ENCODE measurements around the gene MSN. TPM values are rescaled to one million over a fixed set of nuclear protein-coding genes. Genes with fewer than 3 reads are reported as not detected.

MSN gene
- total RNA-seq, 2 donors from 2014 or later, result 141 to 188 TPM

DNA sequence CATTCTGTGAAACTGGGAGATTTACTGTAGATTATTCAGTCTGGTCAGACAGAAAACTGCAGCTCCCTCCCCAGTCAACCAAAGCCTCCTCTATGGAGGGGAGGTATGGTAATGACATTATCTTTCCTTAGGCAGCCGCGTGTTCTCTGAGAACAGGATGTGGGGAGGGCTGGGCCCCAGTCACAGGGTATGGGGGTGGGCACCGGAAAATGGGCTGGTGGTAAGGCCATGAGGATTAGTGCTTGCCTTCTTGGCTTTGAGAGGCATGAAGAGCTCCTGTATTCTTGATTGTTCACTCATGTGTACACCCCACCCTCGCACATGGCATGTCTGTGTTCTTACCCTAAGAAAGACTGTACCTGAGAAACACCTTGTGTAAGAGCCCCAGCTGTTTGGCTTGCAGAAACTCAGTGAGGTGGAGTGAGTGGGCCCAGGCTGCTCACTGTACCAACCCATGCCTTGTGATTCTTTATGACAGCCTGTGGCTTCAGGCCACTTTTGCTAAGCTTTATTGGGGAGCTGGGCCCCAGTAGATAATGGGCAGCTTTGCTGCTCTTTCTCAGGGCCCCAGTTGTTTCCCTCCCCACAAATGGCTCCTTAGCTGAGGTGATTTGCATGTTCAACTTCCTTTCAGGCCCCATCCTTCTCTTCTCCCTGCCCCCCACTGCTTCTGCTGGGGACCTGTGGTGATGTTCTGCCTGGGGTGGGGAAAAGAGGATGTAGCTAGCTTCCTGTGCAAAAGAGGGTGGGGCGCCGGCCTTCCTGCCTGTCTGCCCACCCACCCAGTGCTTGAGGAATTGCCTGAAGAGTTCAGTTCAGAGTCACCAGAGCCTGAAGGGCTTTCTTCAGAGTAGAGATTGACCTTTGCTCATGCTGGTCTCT lies 30.7 kb downstream of the MSN start:
- Mint-ChIP-seq H3K9me3 (peaks cover 56% of the 10 kb centered on the region), H3K27me3 (ENCODE audit: insufficient read depth) (no peaks in the 10 kb centered on the region), H3K27ac (peak overlapping the region; percentile 39), H3K4me3 (no peak overlapping the region), H3K36me3 (ENCODE audit: low read depth) (peaks cover 8% of the 10 kb centered on the region), H3K4me1 (peaks cover 26% of the 10 kb centered on the region)
- DNase-seq, result no peak
- Histone ChIP-seq H3K27me3 (ENCODE audit: control insufficient read depth, insufficient read depth, low read length, poor library complexity, severe bottlenecking) (no peaks in the 10 kb centered on the region), H3K4me3 (ENCODE audit: low read length) (no peak overlapping the region), H3K9me3 (ENCODE audit: control insufficient read depth, low read length) (no peaks in the 10 kb centered on the region), H3K36me3 (ENCODE audit: control insufficient read depth, insufficient read depth, low read length) (peaks cover 5% of the 10 kb centered on the region), H3K27ac (ENCODE audit: low read depth, low read length) (no peak overlapping the region), H3K4me1 (ENCODE audit: control insufficient read depth, insufficient read depth, low read length) (peaks cover 2% of the 10 kb centered on the region), H3K9ac (ENCODE audit: extremely low read depth, low read length, poor library complexity, severe bottlenecking) (no peak overlapping the region)
- TF ChIP-seq, protein P1, sequence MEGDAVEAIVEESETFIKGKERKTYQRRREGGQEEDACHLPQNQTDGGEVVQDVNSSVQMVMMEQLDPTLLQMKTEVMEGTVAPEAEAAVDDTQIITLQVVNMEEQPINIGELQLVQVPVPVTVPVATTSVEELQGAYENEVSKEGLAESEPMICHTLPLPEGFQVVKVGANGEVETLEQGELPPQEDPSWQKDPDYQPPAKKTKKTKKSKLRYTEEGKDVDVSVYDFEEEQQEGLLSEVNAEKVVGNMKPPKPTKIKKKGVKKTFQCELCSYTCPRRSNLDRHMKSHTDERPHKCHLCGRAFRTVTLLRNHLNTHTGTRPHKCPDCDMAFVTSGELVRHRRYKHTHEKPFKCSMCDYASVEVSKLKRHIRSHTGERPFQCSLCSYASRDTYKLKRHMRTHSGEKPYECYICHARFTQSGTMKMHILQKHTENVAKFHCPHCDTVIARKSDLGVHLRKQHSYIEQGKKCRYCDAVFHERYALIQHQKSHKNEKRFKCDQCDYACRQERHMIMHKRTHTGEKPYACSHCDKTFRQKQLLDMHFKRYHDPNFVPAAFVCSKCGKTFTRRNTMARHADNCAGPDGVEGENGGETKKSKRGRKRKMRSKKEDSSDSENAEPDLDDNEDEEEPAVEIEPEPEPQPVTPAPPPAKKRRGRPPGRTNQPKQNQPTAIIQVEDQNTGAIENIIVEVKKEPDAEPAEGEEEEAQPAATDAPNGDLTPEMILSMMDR (conservative IDR thresholded peaks at IDR 0.05), result no peak
- WGBS, 2 experiments (ENCODE audit: insufficient coverage in 1 of 2, insufficient read length in 1 of 2), result 71% methylated on average over 6 of the region's 6 CpGs; no CpG with 5 or more reads in 1 of the 2 experiments

GRCh38 chrX:65702956-65703355 lies 35.5 kb downstream of the MSN start:
- 85% methylated on average over 1 of the region's 2 CpGs; no CpG with 5 or more reads in 1 of the 2 experiments for WGBS, 2 experiments (ENCODE audit: insufficient coverage in 1 of 2, insufficient read length in 1 of 2)
- no peaks in the 10 kb centered on the region for H3K27me3 ChIP-seq (ENCODE audit: control insufficient read depth, insufficient read depth, low read length, poor library complexity, severe bottlenecking)
- Mint-ChIP-seq H3K9me3 (peaks cover 57% of the 10 kb centered on the region), H3K27me3 (ENCODE audit: insufficient read depth) (no peaks in the 10 kb centered on the region), H3K36me3 (ENCODE audit: low read depth) (peaks cover 8% of the 10 kb centered on the region), H3K4me3 (no peak overlapping the region), H3K4me1 (peaks cover 27% of the 10 kb centered on the region), H3K27ac (no peak overlapping the region)
- H3K9ac ChIP-seq (ENCODE audit: extremely low read depth, low read length, poor library complexity, severe bottlenecking), result no peak overlapping the region
- H3K4me1 ChIP-seq (ENCODE audit: control insufficient read depth, insufficient read depth, low read length), result peaks cover 6% of the 10 kb centered on the region
- DNase-seq, result no peak
- TF ChIP-seq, protein P1 (conservative IDR thresholded peaks at IDR 0.05), result no peak
- no peak overlapping the region for H3K4me3 ChIP-seq (ENCODE audit: low read length)
- no peak overlapping the region for H3K27ac ChIP-seq (ENCODE audit: low read depth, low read length)
- peaks cover 5% of the 10 kb centered on the region for H3K36me3 ChIP-seq (ENCODE audit: control insufficient read depth, insufficient read depth, low read length)
- no peaks in the 10 kb centered on the region for H3K9me3 ChIP-seq (ENCODE audit: control insufficient read depth, low read length)

DNA sequence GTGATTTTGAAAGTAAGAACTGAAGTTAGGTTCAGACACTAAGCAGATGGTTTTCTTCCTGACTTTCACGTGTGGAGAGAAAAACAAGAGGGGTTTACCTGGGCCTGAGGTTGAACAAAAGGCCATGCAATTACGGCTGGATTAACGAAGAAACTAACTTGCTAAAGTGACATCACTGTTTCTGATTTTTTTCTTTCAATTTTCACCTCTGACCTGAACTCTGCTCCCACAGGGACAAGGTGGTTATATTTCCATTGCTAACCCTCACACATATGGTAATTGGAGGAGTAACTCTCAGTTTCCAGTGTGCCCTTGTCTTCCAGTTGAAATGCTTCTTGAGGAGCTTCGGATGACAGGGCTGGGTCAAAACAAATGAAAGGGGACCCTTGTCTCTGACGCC lies 38.0 kb downstream of the MSN start:
- no peak for DNase-seq
- Histone ChIP-seq H3K9ac (ENCODE audit: extremely low read depth, low read length, poor library complexity, severe bottlenecking) (no peak overlapping the region), H3K4me3 (ENCODE audit: low read length) (no peak overlapping the region), H3K27ac (ENCODE audit: low read depth, low read length) (no peak overlapping the region), H3K27me3 (ENCODE audit: control insufficient read depth, insufficient read depth, low read length, poor library complexity, severe bottlenecking) (no peaks in the 10 kb centered on the region), H3K9me3 (ENCODE audit: control insufficient read depth, low read length) (no peaks in the 10 kb centered on the region), H3K4me1 (ENCODE audit: control insufficient read depth, insufficient read depth, low read length) (peaks cover 6% of the 10 kb centered on the region), H3K36me3 (ENCODE audit: control insufficient read depth, insufficient read depth, low read length) (peaks cover 5% of the 10 kb centered on the region)
- 91% methylated on average over 5 of the region's 5 CpGs; no CpG with 5 or more reads in 1 of the 2 experiments for WGBS, 2 experiments (ENCODE audit: insufficient coverage in 1 of 2, insufficient read length in 1 of 2)
- H3K36me3 Mint-ChIP-seq (ENCODE audit: low read depth), result peaks cover 8% of the 10 kb centered on the region
- H3K9me3 Mint-ChIP-seq, result peaks cover 58% of the 10 kb centered on the region
- H3K27me3 Mint-ChIP-seq (ENCODE audit: insufficient read depth), result no peaks in the 10 kb centered on the region
- H3K4me3 Mint-ChIP-seq, result no peak overlapping the region
- H3K27ac Mint-ChIP-seq, result peak overlapping the region; percentile 11
- peaks cover 23% of the 10 kb centered on the region for H3K4me1 Mint-ChIP-seq
- TF ChIP-seq, protein P1 (conservative IDR thresholded peaks at IDR 0.05), result no peak
